SIG-M5 (cell line): Measurements from ENCODE around the gene KIAA1217.

ENCODE experiments used
- DNase-seq: peaks from one replicate; lab custom pipeline; 2025; lab: John Stamatoyannopoulos, UW

The KIAA1217 gene

GRCh38 chr10:24551161-24551560, 342.2 kb downstream of the KIAA1217 start:
- DNase-seq = no peak

GRCh38 chr10:24552346-24553016, 343.5 kb downstream of the KIAA1217 start:
- no peak for DNase-seq

GRCh38 chr10:24553051-24553612, 344.2 kb downstream of the KIAA1217 start:
- DNase-seq = no peak

GRCh38 chr10:24554036-24554435, 345.1 kb downstream of the KIAA1217 start:
- DNase-seq = no peak

GRCh38 chr10:24556126-24556749, 347.3 kb downstream of the KIAA1217 start:
- DNase-seq = no peak

- DNase-seq = no peak
Measured at GRCh38 chr10:24556750-24557742, 348.1 kb downstream of the KIAA1217 start.

- DNase-seq = no peak
Measured at GRCh38 chr10:24561453-24561852, 352.5 kb downstream of the KIAA1217 start.

GRCh38 chr10:24568042-24568441, 359.1 kb downstream of the KIAA1217 start:
- no peak for DNase-seq

GRCh38 chr10:24569330-24569796, 360.4 kb downstream of the KIAA1217 start:
- no peak for DNase-seq

- no peak for DNase-seq
Measured at GRCh38 chr10:24569828-24570657, 361.1 kb downstream of the KIAA1217 start.

- DNase-seq = no peak
Measured at GRCh38 chr10:24570658-24571426, 361.9 kb downstream of the KIAA1217 start.

GRCh38 chr10:24571870-24572450, 363.0 kb downstream of the KIAA1217 start:
- DNase-seq = no peak

- DNase-seq = no peak
Measured at GRCh38 chr10:24574161-24574560, 365.2 kb downstream of the KIAA1217 start.

- no peak for DNase-seq
Measured at GRCh38 chr10:24574578-24575155, 365.7 kb downstream of the KIAA1217 start.

GRCh38 chr10:24575481-24576002, 366.6 kb downstream of the KIAA1217 start:
- no peak for DNase-seq

GRCh38 chr10:24579448-24579847, 370.5 kb downstream of the KIAA1217 start:
- no peak for DNase-seq

- no peak for DNase-seq
Measured at GRCh38 chr10:24579906-24580305, 371.0 kb downstream of the KIAA1217 start.

- no peak for DNase-seq
Measured at GRCh38 chr10:24589265-24589664, 380.3 kb downstream of the KIAA1217 start.

- DNase-seq = no peak
Measured at GRCh38 chr10:24590697-24591457, 381.9 kb downstream of the KIAA1217 start.
